NCI-H2107 treated with DMSO at 0.1 percent for 48 hours (cell line): ENCODE measurements around the gene MPP7.

Experiments
- DNase-seq: peaks from one replicate; lab custom pipeline; 2025; ENCODE audit not compliant: unreplicated experiment; lab: John Stamatoyannopoulos, UW

Gene MPP7

DNA sequence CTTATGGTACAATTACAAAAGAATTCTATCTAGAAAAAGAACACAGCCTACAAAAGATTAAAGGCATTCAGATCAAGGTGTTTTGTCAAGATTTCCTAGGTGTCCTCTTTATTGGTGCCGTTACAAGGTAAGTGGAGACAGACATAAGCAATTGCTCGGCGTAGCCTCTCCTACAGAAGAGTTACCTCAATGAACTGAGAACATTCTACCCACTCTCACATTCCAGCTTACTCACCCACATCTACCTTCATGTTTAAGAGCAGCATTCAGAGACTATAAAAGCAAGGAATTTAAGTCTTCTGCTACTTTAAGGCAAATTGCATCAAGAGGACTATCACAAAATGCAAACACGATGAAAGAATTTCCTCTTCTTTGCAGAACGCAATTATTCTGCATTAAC, 29.5 kb downstream of the MPP7 start:
- no peak for DNase-seq

DNA sequence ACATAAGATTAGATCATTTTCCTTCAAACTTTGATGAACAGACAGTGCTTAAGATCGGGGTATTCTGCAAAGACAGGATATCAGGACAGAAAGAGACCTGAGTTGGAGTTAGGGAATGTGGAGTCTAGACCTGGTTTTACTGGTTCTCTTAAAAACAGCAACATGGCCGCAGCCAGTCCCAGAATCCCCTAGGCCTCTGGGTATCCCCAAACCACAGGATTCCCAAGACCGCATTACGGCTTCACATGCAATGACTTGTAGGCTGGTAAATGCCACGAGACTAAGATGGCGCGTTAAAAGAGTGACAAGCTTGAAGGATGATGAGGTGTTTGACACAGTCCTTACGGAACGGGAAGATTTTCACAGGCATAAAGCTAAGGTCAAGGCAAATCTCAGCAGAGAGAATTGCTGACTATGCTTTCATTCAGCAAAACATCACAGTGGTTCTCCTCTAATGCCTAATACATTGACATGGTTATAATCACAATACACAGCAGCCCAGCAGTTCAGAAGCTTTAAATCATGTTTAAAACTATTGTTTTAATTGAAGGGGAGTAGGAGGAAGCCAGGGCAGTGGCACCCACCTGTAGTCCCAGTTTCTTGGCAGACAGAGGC, 32.9 kb downstream of the MPP7 start:
- no peak for DNase-seq

DNA sequence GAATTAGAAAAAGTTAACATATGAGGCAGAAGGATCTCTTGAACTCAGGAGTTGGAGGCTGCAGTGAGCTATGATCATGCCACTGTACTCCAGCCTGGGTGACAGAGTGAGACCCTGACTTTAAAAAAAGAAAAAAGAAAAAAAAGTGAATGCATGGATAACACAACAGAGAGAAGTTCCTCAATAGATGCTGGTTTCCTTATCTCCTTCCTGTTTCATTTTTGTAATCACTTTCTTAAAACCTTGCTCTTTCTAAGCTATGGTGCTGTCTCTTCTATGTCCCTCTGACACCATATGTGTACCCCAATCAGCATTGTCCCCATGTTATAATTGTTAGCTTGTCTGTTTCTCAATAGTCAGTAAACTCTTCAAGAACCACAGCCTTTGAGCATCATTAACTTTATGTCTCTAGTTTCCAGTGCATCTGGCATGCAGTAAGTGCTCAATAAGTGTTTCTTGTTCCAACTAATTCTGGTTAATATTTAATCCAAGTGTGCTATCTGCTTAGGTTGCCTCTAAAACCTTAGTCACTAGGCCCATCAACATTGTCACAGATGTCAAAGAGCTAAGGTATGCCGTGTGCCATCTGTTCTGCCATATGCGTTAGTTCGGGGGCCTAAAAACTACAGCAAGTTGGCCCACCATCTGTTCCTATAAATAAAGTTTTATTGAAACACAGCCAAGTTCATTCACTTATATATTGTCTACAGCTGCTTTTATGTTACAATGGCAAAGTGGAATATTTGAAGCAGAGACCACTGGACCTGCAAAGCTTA, 36.2 kb downstream of the MPP7 start:
- no peak for DNase-seq

DNA sequence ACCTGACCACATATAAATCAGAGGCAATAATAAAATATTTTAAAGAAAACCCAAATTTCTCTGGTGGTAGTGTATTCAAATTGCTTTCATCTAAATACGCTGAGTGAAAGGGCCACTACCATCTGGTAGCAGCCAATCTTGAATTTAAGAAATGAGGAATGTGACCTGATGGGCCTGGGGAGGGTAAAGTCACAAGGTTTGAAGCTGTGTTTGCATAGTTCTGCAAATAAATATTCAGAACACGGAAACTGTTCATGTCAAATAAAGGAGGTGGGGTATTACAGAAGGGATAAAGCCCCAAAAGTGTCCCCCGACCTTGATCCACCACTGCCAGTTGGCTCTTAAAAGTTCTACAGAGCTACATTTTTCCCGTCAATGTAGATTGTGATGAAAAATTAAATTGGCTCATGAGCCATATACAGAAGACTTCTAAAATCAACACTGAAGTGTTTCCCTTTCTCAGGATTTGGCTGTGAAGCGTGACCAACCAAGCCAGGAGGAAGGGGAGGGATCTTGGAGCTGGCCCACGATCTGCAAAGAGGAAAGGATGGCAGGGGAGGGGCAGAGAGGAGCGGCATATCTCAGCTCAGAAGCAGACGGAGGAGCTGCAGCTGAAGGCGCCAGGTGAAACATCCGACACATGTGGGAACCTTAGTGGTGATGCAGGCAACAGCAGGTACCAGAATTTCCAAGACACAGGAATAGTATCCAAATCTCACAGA, 39.6 kb downstream of the MPP7 start:
- DNase-seq, result no peak

DNA sequence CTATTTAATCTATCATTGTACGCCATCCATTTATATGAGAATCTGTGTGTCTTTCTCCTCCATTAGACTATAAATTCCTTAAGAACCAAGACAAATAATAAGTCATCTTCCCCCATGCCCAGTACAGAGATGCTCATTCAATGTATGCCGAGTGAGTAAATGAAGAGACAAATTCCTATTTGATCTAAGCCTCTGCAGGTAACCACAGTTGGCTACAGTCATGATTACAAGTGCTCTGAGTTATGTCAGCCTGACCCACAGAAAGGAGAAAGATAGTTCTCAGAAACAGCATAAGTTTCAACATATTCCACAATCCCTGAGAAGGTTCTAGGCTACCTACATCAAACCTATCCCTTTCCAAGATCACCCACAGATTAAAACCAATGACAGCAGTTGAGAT, 46.1 kb downstream of the MPP7 start:
- no peak for DNase-seq

DNA sequence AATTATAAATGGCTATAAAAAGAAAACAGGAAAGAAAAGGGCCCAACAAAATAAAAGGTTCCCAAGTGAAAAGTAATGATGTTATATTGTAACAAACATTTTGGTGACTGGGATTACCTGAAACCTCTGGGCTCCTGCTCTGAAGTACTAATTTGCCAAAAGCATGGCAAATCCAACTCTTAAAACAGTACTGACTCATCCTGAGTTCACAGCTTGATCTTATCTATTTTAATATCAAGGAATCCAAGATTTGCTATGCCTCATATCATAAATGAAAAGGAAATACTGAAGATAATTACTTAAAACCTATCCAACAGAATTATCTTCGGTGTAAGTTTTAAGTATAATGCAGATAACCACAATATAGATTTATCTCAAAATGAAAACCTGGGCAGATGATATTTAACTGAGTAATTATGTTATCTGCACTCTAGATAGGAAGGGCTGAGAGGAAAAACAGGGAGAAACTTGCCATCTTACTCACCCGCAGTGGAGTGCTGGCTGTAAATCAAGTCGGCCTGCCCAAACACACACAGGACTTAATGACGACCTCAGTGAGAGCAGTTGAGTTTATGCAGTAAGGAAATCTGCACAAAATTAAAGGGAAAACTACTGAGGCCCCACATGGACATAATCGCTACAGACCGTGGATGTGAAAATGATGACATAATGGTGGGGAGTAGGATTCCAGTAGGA, 48.4 kb downstream of the MPP7 start:
- DNase-seq, result no peak

DNA sequence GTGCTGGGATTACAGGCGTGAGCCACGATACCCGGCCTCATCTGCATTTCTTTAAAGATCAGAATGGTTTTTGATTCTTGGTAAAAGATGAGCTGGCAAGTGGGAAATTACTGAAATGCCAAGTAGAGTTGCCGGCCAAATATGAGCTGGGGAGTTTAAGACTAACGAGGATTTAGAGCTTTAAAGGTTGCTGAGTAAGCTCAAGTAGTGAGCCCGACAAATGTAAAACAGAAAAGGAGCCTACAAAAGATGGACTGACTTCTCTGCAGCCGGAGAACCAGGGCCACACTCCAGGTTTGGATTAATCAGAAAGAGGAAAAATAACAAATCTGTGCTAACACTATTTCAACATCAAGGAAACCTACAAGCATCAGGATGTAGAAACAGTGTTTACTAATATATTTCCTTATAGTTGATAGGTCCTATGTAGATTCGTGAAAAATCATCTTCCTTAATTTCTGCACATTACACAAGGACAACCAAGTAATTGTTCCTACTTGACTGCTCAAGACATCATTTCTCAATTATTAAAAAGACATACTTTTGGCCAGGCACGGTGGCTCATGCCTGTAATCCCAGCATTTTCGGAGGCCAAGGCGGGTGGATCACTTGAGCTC, 49.6 kb downstream of the MPP7 start:
- no peak for DNase-seq
